IMR-90 (cell line): ENCODE data around the gene ADGRB3. TPM values are rescaled to one million over a fixed set of nuclear protein-coding genes. Genes with fewer than 3 reads are reported as not detected.

Source experiments
- ATAC-seq: fragments of 200-7000 bp; cut with Tn5 transposase; 2 replicates; pipeline ENCODE4 v1.9.1; 2020; ENCODE audit warnings: low read depth, mild to moderate bottlenecking, moderate library complexity
- BruUV-seq: library from RNA; stranded (reverse); fragments of 400-500 nt; replicated peaks from 2 replicates; lab custom pipeline; 2021; lab: Mats Ljungman, UMichigan
- CTCF ChIA-PET: fragments of 300-600 bp; formaldehyde crosslinking; extraction: SDS; loops from one replicate; lab custom pipeline; 2021; ENCODE audit warnings: antibody characterized with exemption; lab: Yijun Ruan, JAX
- POLR2A ChIA-PET: fragments of 300-600 bp; sonication (Branson Sonifier 250); formaldehyde crosslinking; loops from one replicate; lab custom pipeline; 2022; ENCODE audit warnings: antibody characterized with exemption; ENCODE audit not compliant: unreplicated experiment; lab: Charles Lee
- DNase-seq: peaks from one replicate; pipeline ENCODE4 v3.0.0; 2013
- H2AFZ ChIP-seq: replicated peaks from 2 replicates; pipeline ENCODE3; 2013; ENCODE audit warnings: low read length, mild to moderate bottlenecking; ENCODE audit not compliant: poor library complexity
- H2AK5ac ChIP-seq: 2 replicates; pipeline ENCODE4 v1.6.1; 2013; ENCODE audit warnings: low read depth, low read length, inconsistent platforms
- H2AK9ac ChIP-seq: replicated peaks from 2 replicates; pipeline ENCODE3; 2013; ENCODE audit warnings: mild to moderate bottlenecking, low read depth, low read length, moderate library complexity; ENCODE audit not compliant: poor library complexity
- H2BK120ac ChIP-seq: 2 replicates; pipeline ENCODE4 v1.6.1; 2013; ENCODE audit warnings: low read depth, low read length, inconsistent platforms
- H2BK15ac ChIP-seq: 3 replicates; pipeline ENCODE4 v1.6.1; 2013; ENCODE audit warnings: low read depth, low read length, inconsistent platforms
- H2BK20ac ChIP-seq: 2 replicates; pipeline ENCODE4 v1.6.1; 2013; ENCODE audit warnings: low read depth, mild to moderate bottlenecking, inconsistent platforms, low read length, moderate library complexity
- H2BK5ac ChIP-seq: 2 replicates; pipeline ENCODE4 v1.6.1; 2013; ENCODE audit warnings: mild to moderate bottlenecking, low read depth, low read length, inconsistent platforms; ENCODE audit not compliant: poor library complexity, severe bottlenecking
- H3K14ac ChIP-seq: replicated peaks from 2 replicates; pipeline ENCODE4 v1.6.1; 2013; ENCODE audit warnings: low read depth, low read length, inconsistent platforms
- H3K18ac ChIP-seq: 2 replicates; pipeline ENCODE4 v1.6.1; 2013; ENCODE audit warnings: low read depth, low read length, control low read depth
- H3K23ac ChIP-seq: 2 replicates; pipeline ENCODE4 v1.6.1; 2013; ENCODE audit warnings: low read depth, low read length, inconsistent platforms
- H3K27ac ChIP-seq: 2 replicates; pipeline ENCODE4 v1.5.1; 2013; ENCODE audit warnings: mild to moderate bottlenecking, control low read depth, low read length; ENCODE audit not compliant: insufficient read depth
- H3K27me3 ChIP-seq: 2 replicates; pipeline ENCODE4 v1.6.1; 2013; ENCODE audit warnings: low read length; ENCODE audit not compliant: control insufficient read depth, insufficient read depth
- H3K36me3 ChIP-seq: 2 replicates; pipeline ENCODE4 v1.6.1; 2013; ENCODE audit warnings: low read length, mixed read lengths; ENCODE audit not compliant: control insufficient read depth, insufficient read depth
- H3K4ac ChIP-seq: 2 replicates; pipeline ENCODE4 v1.6.1; 2013; ENCODE audit warnings: low read depth, low read length, inconsistent platforms
- H3K4me1 ChIP-seq: 2 replicates; pipeline ENCODE4 v1.6.1; 2013; ENCODE audit warnings: low read length, mixed read lengths; ENCODE audit not compliant: control insufficient read depth, insufficient read depth
- H3K4me2 ChIP-seq: 2 replicates; pipeline ENCODE4 v1.6.1; 2013; ENCODE audit warnings: low read depth, mild to moderate bottlenecking, control low read depth, low read length, moderate library complexity
- H3K4me3 ChIP-seq: 2 replicates; pipeline ENCODE4 v1.5.1; 2013; ENCODE audit warnings: low read depth, mild to moderate bottlenecking, control low read depth, low read length, moderate library complexity; ENCODE audit not compliant: insufficient read depth
- H3K56ac ChIP-seq: 2 replicates; pipeline ENCODE4 v1.6.1; 2013; ENCODE audit warnings: low read length, inconsistent platforms; ENCODE audit not compliant: insufficient read depth; ENCODE audit errors: extremely low read depth
- H3K79me1 ChIP-seq, 2 experiments: 2 replicates each; pipeline ENCODE4 v1.6.1; 2013; ENCODE audit warnings: low read length in 2 of 2, inconsistent platforms in 1 of 2, low read depth in 1 of 2
- H3K9ac ChIP-seq: 2 replicates; pipeline ENCODE4 v1.6.1; 2013; ENCODE audit warnings: low read depth, low read length, control low read depth
- H3K9me1 ChIP-seq: 2 replicates; pipeline ENCODE4 v1.6.1; 2013; ENCODE audit warnings: low read length, inconsistent platforms; ENCODE audit not compliant: insufficient read depth
- H3K9me3 ChIP-seq: 2 replicates; pipeline ENCODE4 v1.6.1; 2013; ENCODE audit warnings: low read length; ENCODE audit not compliant: control insufficient read depth, insufficient read depth
- H4K20me1 ChIP-seq: 2 replicates; pipeline ENCODE4 v1.6.1; 2013; ENCODE audit warnings: low read length, inconsistent platforms; ENCODE audit not compliant: insufficient read depth
- H4K5ac ChIP-seq: 2 replicates; pipeline ENCODE4 v1.6.1; 2013; ENCODE audit warnings: mild to moderate bottlenecking, low read depth, low read length, control low read depth
- H4K8ac ChIP-seq, 2 experiments: 2 replicates each; pipeline ENCODE4 v1.6.1; 2013; ENCODE audit warnings: low read depth in 2 of 2, low read length in 2 of 2, control low read depth in 1 of 2, inconsistent platforms in 1 of 2
- H4K91ac ChIP-seq: 2 replicates; pipeline ENCODE4 v1.6.1; 2013; ENCODE audit warnings: low read depth, low read length, inconsistent platforms; ENCODE audit not compliant: insufficient read depth
- BHLHE40 ChIP-seq: fragments of 150-350 bp; IDR thresholded peaks from 2 replicates; pipeline ENCODE4 v1.6.1; 2016; ENCODE audit warnings: mild to moderate bottlenecking, low read depth, low read length
- FOS ChIP-seq: fragments of 150-350 bp; IDR thresholded peaks from 2 replicates; pipeline ENCODE4 v1.6.1; 2016; ENCODE audit warnings: low read depth, low read length
- RCOR1 ChIP-seq: IDR thresholded peaks from 2 replicates; pipeline ENCODE4 v1.6.1; 2012; ENCODE audit warnings: mild to moderate bottlenecking, low read length, improper control_type of control experiment; ENCODE audit not compliant: insufficient replicate concordance
- SMC3 ChIP-seq: fragments of 150-350 bp; IDR thresholded peaks from 2 replicates; pipeline ENCODE4 v1.6.1; 2016; ENCODE audit warnings: low read depth, mild to moderate bottlenecking, antibody characterized with exemption, low read length, moderate library complexity
- WGBS, 2 experiments: methylation state at CpG; one replicate each; pipeline versions ENCODE4 v1.1.5 to v1.1.7; 2013; ENCODE audit warnings: missing lambda C conversion rate in 2 of 2; ENCODE audit not compliant: insufficient read length in 1 of 2; ENCODE audit errors: extremely low coverage in 2 of 2; 5-methylcytosine and 5-hydroxymethylcytosine counted together
- dilution Hi-C: fragments of 300-500 bp; cut with HindIII; formaldehyde crosslinking; loops from one replicate; pipeline ENCODE4 v1.14.3; 2018; ENCODE audit warnings: low sequenced_read_pairs; ENCODE audit not compliant: unreplicated experiment
- in situ Hi-C: fragments of 300-500 bp; cut with MboI; formaldehyde crosslinking; loops from 3 replicates; pipeline ENCODE4 v1.14.3; 2019; ENCODE audit warnings: low sequenced_read_pairs, inconsistent platforms, mixed read lengths
- intact Hi-C: fragments of 100-400 bp; cut with micrococcal nuclease; formaldehyde crosslinking; loops from 2 replicates; pipeline ENCODE4 v1.10.0; 2022
- polyA plus RNA-seq, 3 experiments: library from polyadenylated mRNA; depleted of rRNA; stranded (reverse); fragments of >200 nt; gene quantifications; 2 replicates each; pipeline ENCODE4 v1.2.3, GENCODE V29; 2012; ENCODE audit warnings: low replicate concordance in 1 of 3
- total RNA-seq: library from RNA; depleted of rRNA; stranded (reverse); fragments of >200 nt; gene quantifications from 2 replicates; pipeline ENCODE4 v1.2.3, GENCODE V29; 2012

Gene ADGRB3
- total and polyA plus RNA-seq, 2 of the 4 experiments (the other 2 are of a cell fraction): not detected

GRCh38 chr6:69181964-69182363 lies 546.9 kb downstream of the ADGRB3 start:
- H2AK5ac ChIP-seq: no peak overlapping the region
- no peak overlapping the region for H3K27ac ChIP-seq
- intact Hi-C loops: no loop called here
- no peak overlapping the region for H3K56ac ChIP-seq
- H2BK15ac ChIP-seq: no peak overlapping the region
- WGBS, 2 experiments: no CpG with 5 or more reads among the region's 3 CpGs
- DNase-seq (no peak), ATAC-seq (no peak)
- H4K5ac ChIP-seq: no peak overlapping the region
- no peak overlapping the region for H4K8ac ChIP-seq
- H2BK20ac ChIP-seq: no peak overlapping the region
- TF ChIP-seq BHLHE40 (no peak), FOS (no peak), RCOR1 (no peak), SMC3 (no peak)
- H3K9me1 ChIP-seq: no peaks in the 10 kb centered on the region
- H3K18ac ChIP-seq: no peak overlapping the region
- POLR2A ChIA-PET: no interaction called here
- H3K23ac ChIP-seq: no peak overlapping the region
- H3K14ac ChIP-seq: no peak overlapping the region
- no peaks in the 10 kb centered on the region for H3K27me3 ChIP-seq
- no peaks in the 10 kb centered on the region for H4K20me1 ChIP-seq
- no peak overlapping the region for H2AFZ ChIP-seq
- no peaks in the 10 kb centered on the region for H3K36me3 ChIP-seq
- H2AK9ac ChIP-seq: no peak overlapping the region
- no peak overlapping the region for H2BK120ac ChIP-seq
- BruUV-seq: no TSS peak
- dilution Hi-C loops: no loop called here
- H3K4me1 ChIP-seq: no peaks in the 10 kb centered on the region
- no peak overlapping the region for H3K4me3 ChIP-seq
- CTCF ChIA-PET: interaction anchor here (0.7 kb wide), 1 partner anchor 319 kb away, joined by 5 read pairs; no protein-coding TSS in a partner anchor
- no peak overlapping the region for H2BK5ac ChIP-seq
- H3K79me1 ChIP-seq: no peaks in the 10 kb centered on the region
- H4K91ac ChIP-seq: no peak overlapping the region
- in situ Hi-C loops: no loop called here
- no peak overlapping the region for H3K4me2 ChIP-seq
- no peak overlapping the region for H3K4ac ChIP-seq
- no peaks in the 10 kb centered on the region for H3K9me3 ChIP-seq
- H3K9ac ChIP-seq: no peak overlapping the region
